ENCODE data around the gene TSPAN10.
A peak's percentile ranks its signal among the peaks of the same experiment; 100 is the strongest.

Gene TSPAN10

DNA sequence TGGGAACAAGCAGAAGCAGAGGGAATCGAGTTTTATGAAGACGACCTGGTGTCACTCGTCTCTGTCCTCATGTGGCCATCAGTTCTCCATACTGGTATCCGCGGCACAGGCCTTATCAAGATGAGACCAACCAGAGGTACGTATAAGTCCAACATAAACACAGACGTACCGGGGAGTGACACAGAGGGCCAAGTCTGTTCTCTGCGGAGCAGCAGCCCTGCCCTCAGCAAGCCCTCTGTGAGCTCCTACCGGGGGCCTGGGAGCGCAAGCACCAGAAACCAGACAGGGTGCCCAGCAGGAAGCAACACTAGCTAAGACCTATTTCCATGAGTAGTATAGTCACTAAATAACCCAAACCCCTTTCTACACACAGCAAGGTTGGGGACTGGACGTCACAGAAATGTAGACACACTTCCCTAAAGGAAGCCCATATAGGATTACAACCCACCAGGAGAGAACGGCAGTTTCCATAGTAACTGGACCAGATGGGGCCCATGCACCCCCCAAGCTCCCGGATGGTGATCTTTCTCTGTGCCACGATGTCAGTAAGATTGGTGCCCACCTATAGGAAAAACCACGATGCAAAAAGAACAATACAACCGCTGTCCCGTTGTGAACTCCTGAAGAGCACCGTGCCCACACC lies 45.7 kb downstream of the TSPAN10 start:
- peaks cover 16 to 41% (median 26%) of the 10 kb centered on the region in 3 donors for H3K36me3 ChIP-seq
- intact Hi-C loops (cut with DNase I; ENCODE audit: low total_unique reads), result no loop called here

DNA sequence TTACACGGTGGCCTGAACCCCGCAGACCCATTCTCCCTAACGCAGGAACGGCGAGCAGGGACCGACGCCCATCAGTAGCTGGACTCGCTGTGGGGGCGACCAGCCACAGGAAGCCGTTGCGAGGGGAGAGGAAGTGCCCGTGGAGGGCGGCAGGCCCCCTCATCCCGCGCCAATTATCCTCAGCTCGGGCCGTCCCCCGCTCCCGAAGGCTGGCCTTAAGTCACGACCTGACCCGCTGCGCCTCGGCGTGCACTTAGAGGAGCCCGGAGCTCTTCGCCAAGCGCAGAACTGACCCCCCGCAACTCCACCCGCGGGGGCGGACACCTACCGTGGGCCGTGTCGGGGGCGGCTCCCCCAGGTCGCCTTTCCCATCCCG lies 46.2 kb downstream of the TSPAN10 start:
- H3K36me3 ChIP-seq, result peaks cover 21 to 46% (median 31%) of the 10 kb centered on the region in 3 donors
- intact Hi-C loops (cut with DNase I; ENCODE audit: low total_unique reads), result no loop called here

More for the DNA sequence above, 45.7 kb downstream of the TSPAN10 start:
- peaks cover 0 to 46% (median 31%) of the 10 kb centered on the region in 4 donors for H3K4me1 ChIP-seq
- TF ChIP-seq, protein P1, sequence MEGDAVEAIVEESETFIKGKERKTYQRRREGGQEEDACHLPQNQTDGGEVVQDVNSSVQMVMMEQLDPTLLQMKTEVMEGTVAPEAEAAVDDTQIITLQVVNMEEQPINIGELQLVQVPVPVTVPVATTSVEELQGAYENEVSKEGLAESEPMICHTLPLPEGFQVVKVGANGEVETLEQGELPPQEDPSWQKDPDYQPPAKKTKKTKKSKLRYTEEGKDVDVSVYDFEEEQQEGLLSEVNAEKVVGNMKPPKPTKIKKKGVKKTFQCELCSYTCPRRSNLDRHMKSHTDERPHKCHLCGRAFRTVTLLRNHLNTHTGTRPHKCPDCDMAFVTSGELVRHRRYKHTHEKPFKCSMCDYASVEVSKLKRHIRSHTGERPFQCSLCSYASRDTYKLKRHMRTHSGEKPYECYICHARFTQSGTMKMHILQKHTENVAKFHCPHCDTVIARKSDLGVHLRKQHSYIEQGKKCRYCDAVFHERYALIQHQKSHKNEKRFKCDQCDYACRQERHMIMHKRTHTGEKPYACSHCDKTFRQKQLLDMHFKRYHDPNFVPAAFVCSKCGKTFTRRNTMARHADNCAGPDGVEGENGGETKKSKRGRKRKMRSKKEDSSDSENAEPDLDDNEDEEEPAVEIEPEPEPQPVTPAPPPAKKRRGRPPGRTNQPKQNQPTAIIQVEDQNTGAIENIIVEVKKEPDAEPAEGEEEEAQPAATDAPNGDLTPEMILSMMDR (IDR thresholded peaks at IDR 0.05), result no peak
- H3K4me3 ChIP-seq, result peak overlapping the region; percentile 92 to 100
- H3K27me3 ChIP-seq, result no peaks in the 10 kb centered on the region
- DNase-seq, result no peak
- peak overlapping the region; percentile 83 to 85 for H3K27ac ChIP-seq
- H3K9me3 ChIP-seq, result no peaks in the 10 kb centered on the region

DNA sequence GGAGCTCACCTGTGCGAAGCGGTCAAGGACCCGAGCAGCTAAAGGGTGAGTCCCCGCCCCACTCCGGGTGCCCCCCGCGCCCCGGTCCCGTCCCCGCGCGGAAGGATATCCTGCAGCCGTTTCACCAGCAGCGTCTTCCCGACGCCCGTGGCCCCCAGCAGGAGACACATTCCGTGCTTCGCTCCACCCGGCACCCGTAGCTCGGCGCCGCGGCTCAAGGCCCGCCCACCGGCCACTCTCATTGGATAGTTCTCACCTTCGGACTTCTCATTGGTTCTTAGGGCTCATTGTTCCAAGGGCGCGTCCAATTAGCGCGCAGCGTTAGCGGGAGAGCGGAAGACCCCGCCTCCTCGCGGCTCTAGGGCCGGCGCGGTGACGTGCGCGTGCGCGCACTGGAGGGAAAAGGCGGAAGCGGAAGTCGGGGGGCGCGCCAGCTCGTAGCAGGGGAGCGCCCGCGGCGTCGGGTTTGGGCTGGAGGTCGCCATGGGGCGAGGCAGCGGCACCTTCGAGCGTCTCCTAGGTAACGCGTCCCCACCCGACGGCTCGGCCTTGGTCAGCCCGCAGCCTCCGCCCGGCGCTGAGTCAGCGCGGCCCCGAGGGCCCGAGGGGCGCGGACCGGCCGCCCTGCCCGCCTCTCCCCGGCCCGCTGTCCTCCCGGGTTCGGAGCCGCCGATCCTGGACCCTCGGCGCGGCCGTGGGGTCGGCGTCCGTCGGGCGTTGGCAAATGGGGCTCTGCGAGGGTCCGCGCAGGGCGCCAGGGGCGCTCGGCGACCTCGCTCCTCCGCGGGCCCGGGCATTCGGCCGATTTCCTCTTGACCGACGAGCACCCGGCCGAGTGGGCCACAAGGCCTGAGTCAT lies 46.8 kb downstream of the TSPAN10 start, which contains the start of the genes ARL16 and HGS:
TSS of gene ARL16 (minus strand) at position 214 of the 858 bp plus-strand sequence. CDS start at position 170, 44 bp downstream.
TSS of gene HGS (plus strand) at position 428 of the 858 bp plus-strand sequence. CDS start at position 484, 56 bp downstream.
- intact Hi-C loops (cut with DNase I; ENCODE audit: low total_unique reads), result no loop called here
- peaks cover 0 to 46% (median 31%) of the 10 kb centered on the region in 4 donors for H3K4me1 ChIP-seq

More for the DNA sequence above, 46.2 kb downstream of the TSPAN10 start:
- no peak for DNase-seq
- H3K9me3 ChIP-seq, result no peaks in the 10 kb centered on the region
- H3K27ac ChIP-seq, result peak overlapping the region; percentile 83 to 85
- TF ChIP-seq, protein P1 (IDR thresholded peaks at IDR 0.05), result no peak
- H3K4me1 ChIP-seq, result peaks cover 0 to 46% (median 31%) of the 10 kb centered on the region in 4 donors
- H3K27me3 ChIP-seq, result no peaks in the 10 kb centered on the region
- peak overlapping the region; percentile 92 to 100 for H3K4me3 ChIP-seq

DNA sequence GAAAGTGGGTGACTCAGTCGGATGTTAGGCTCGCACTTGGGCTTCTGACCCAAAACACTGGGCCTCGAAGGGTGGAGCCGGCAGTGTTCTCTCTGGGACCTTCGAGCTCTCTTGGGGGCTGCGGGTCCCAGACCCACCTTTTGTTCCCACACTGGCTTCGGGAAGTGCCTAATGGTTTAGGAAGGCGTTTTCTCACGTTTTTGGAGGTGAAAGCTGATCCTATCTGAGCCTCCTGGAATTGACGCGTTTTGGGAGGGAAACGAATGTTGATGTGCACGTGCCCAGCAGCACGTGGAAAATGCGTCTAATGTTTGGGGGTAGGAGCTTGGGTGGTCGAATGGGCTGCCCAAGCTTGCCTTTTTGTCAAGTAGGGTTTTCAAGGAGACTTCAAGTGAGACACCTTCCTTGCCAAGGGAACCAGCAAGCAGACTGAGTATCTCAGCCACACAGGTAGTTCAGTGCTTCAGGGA lies 47.5 kb downstream of the TSPAN10 start:
- Histone ChIP-seq H3K36me3 (peaks cover 30 to 59% (median 44%) of the 10 kb centered on the region in 3 donors), H3K4me1 (peaks cover 0 to 46% (median 31%) of the 10 kb centered on the region in 4 donors), H3K9me3 (no peaks in the 10 kb centered on the region), H3K27me3 (no peaks in the 10 kb centered on the region), H3K27ac (peak overlapping the region; percentile 83 to 85), H3K4me3 (peak overlapping the region; percentile 92 to 100)
- intact Hi-C loops (cut with DNase I; ENCODE audit: low total_unique reads), result no loop called here
- TF ChIP-seq, protein P1 (IDR thresholded peaks at IDR 0.05), result no peak
- DNase-seq, result peak in 1 of 2 donors; percentile 41

More for the DNA sequence above, 46.8 kb downstream of the TSPAN10 start, which contains the start of the genes ARL16 and HGS:
- Histone ChIP-seq H3K27ac (peak within 1 kb of the TSS; percentile 83 to 85), H3K27me3 (no peaks in the 10 kb centered on the region), H3K36me3 (peaks cover 27 to 52% (median 37%) of the 10 kb centered on the region in 3 donors), H3K9me3 (no peaks in the 10 kb centered on the region), H3K4me3 (peak within 1 kb of the TSS; percentile 92 to 100)
- peak; percentile 98 to 99 for DNase-seq
- TF ChIP-seq, protein P1 (IDR thresholded peaks at IDR 0.05), result no peak

DNA sequence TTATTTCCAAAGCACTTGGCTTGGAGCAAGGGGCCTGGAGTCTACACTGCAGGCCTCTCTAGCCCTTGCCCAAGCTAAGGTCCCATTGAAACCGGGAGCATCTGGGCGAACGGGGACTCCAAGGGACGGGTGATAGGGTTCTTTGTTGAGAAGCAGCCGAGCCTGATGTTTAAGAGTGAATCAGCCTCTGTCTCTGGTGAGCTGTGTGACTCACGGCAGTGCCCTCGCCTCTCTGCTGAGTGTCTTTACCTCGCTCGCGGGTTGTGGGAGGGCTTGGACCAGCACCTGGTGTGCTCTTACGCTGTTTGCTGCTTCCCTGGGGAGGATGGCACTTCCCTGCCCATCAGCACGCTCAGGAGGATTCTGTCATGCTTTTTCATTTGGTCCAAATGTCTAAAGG lies 48.1 kb downstream of the TSPAN10 start:
- H3K36me3 ChIP-seq, result peaks cover 34 to 62% (median 50%) of the 10 kb centered on the region in 3 donors
- H3K27ac ChIP-seq, result peak overlapping the region; percentile 83 to 85

More for the DNA sequence above, 48.1 kb downstream of the TSPAN10 start:
- TF ChIP-seq, protein P1 (IDR thresholded peaks at IDR 0.05), result no peak
- no peak for DNase-seq
- no peaks in the 10 kb centered on the region for H3K9me3 ChIP-seq
- H3K4me3 ChIP-seq, result peak overlapping the region; percentile 92 to 100
- no peaks in the 10 kb centered on the region for H3K27me3 ChIP-seq
- peaks cover 0 to 46% (median 31%) of the 10 kb centered on the region in 4 donors for H3K4me1 ChIP-seq
- intact Hi-C loops (cut with DNase I; ENCODE audit: low total_unique reads), result no loop called here
